Hepatocyte (in vitro differentiated cells): ENCODE data around the gene DES. TPM values are rescaled to one million over a fixed set of nuclear protein-coding genes. Genes with fewer than 3 reads are reported as not detected.
A peak's percentile ranks its signal among the peaks of the same experiment; 100 is the strongest.

ENCODE experiments used
- DNase-seq: peaks from one replicate; pipeline ENCODE4 v3.0.0-alpha.2; 2016; ENCODE audit warnings: low spot score
- H2AFZ ChIP-seq: fragments of 200-600 bp; sonication (generic); 2 replicates; pipeline ENCODE4 v1.6.0; 2016; ENCODE audit warnings: antibody characterized with exemption, mild to moderate bottlenecking
- H3K27ac ChIP-seq: fragments of 200-600 bp; sonication (generic); 2 replicates; pipeline ENCODE4 v1.5.1; 2016; ENCODE audit warnings: mild to moderate bottlenecking
- H3K27me3 ChIP-seq: fragments of 200-600 bp; sonication (generic); 2 replicates; pipeline ENCODE4 v1.6.1; 2016
- H3K36me3 ChIP-seq: fragments of 200-600 bp; sonication (generic); replicated peaks from 2 replicates; pipeline ENCODE4 v1.5.1; 2016; ENCODE audit warnings: low read depth; ENCODE audit not compliant: insufficient read depth
- H3K4me1 ChIP-seq: fragments of 200-600 bp; sonication (generic); 2 replicates; pipeline ENCODE4 v1.5.1; 2016; ENCODE audit warnings: mild to moderate bottlenecking, moderate library complexity; ENCODE audit not compliant: insufficient read depth
- H3K4me2 ChIP-seq: fragments of 200-600 bp; sonication (generic); 2 replicates; pipeline ENCODE4 v1.6.0; 2016
- H3K4me3 ChIP-seq: fragments of 200-600 bp; sonication (generic); 2 replicates; pipeline ENCODE4 v1.5.1; 2016; ENCODE audit warnings: mild to moderate bottlenecking
- H3K79me2 ChIP-seq: fragments of 200-600 bp; sonication (generic); 2 replicates; pipeline ENCODE4 v1.6.0; 2017; ENCODE audit warnings: mild to moderate bottlenecking
- H3K9me2 ChIP-seq: fragments of 200-600 bp; sonication (generic); replicated peaks from 2 replicates; pipeline ENCODE4 v1.6.0; 2017; ENCODE audit warnings: mild to moderate bottlenecking; ENCODE audit not compliant: insufficient read depth
- H3K9me3 ChIP-seq: fragments of 200-600 bp; sonication (generic); 2 replicates; pipeline ENCODE4 v1.5.1; 2016; ENCODE audit warnings: low read depth, mild to moderate bottlenecking
- H4K20me1 ChIP-seq: fragments of 200-600 bp; sonication (generic); 2 replicates; pipeline ENCODE4 v1.6.0; 2016; ENCODE audit warnings: mild to moderate bottlenecking; ENCODE audit not compliant: insufficient read depth, poor library complexity, severe bottlenecking
- EZH2 ChIP-seq: fragments of 200-600 bp; sonication (generic); IDR thresholded peaks from 2 replicates; pipeline ENCODE4 v1.6.1; 2016; ENCODE audit warnings: antibody characterized with exemption, mild to moderate bottlenecking, borderline replicate concordance
- EZH2phosphoT487 ChIP-seq: fragments of 200-600 bp; sonication (generic); IDR thresholded peaks from one replicate; pipeline ENCODE4 v1.6.1; 2018; ENCODE audit warnings: antibody characterized with exemption, mild to moderate bottlenecking, low read depth, moderate library complexity; ENCODE audit not compliant: unreplicated experiment, severe bottlenecking
- WGBS: methylation state at CpG from one replicate; pipeline ENCODE4 v1.1.6; 2016; ENCODE audit warnings: low lambda C conversion rate; ENCODE audit errors: missing lambda C conversion rate; 5-methylcytosine and 5-hydroxymethylcytosine counted together
- polyA plus RNA-seq: library from polyadenylated mRNA; unstranded; fragments of >200 nt; fragmentation: Nextera tagmentation; extraction: Ambion mirVana; gene quantifications from 2 replicates; pipeline ENCODE4 v1.2.1, GENCODE V29; 2016
- total RNA-seq: library from RNA; depleted of rRNA; stranded (reverse); fragments of >200 nt; gene quantifications from 2 replicates; pipeline ENCODE4 v1.2.3, GENCODE V29; 2014
- TF ChIP-seq, protein P1 (sequence below): fragments of 200-600 bp; sonication (generic); IDR thresholded peaks from 2 replicates; pipeline ENCODE4 v1.5.1; 2016; ENCODE audit warnings: antibody characterized with exemption, mild to moderate bottlenecking; ENCODE audit not compliant: poor library complexity

The DES gene
- total and polyA plus RNA-seq, 2 experiments from 2014 or later = 60.9 to 103 TPM

DNA sequence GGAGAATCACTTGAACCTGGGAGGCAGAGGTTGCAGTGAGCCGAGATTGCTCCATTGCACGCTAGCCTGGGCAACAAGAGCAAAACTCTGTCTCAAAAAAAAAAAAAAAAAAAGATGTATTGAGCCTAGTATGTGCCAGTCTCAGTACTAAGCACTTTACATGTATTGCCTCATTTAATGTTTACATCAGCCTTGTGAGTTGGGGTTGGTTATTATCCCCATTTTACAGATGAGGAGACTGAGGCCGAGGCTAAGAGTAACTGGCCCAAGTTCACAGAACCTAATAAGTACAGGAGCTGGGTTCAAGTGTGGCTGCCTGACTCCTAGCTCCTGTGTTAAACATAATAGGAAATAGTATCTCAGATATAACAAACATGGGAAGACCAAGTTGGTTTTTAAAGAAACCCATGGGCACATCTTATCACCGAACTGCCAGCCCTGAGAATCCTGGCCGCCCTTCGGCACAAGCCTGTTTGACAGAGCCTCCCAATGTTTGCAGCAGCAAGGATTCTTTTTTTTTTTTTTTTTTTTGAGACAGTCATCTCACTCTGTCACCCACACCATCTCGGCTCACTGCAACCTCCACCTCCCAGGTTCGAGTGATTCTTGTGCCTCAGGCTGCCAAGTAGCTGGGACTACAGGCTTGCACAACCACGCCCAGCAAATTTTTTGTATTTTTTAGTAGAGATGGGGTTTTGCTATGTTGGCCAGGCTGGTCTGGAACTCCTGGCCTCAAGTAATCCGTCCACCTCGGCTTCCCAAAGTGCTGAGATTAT is 56.3 kb downstream of the DES start:
- no peak overlapping the region for H3K4me2 ChIP-seq
- no peaks in the 10 kb centered on the region for H3K27me3 ChIP-seq
- H2AFZ ChIP-seq = no peak overlapping the region
- H3K4me1 ChIP-seq = peaks cover 5% of the 10 kb centered on the region
- no peak for TF ChIP-seq EZH2phosphoT487
- TF ChIP-seq, protein P1, sequence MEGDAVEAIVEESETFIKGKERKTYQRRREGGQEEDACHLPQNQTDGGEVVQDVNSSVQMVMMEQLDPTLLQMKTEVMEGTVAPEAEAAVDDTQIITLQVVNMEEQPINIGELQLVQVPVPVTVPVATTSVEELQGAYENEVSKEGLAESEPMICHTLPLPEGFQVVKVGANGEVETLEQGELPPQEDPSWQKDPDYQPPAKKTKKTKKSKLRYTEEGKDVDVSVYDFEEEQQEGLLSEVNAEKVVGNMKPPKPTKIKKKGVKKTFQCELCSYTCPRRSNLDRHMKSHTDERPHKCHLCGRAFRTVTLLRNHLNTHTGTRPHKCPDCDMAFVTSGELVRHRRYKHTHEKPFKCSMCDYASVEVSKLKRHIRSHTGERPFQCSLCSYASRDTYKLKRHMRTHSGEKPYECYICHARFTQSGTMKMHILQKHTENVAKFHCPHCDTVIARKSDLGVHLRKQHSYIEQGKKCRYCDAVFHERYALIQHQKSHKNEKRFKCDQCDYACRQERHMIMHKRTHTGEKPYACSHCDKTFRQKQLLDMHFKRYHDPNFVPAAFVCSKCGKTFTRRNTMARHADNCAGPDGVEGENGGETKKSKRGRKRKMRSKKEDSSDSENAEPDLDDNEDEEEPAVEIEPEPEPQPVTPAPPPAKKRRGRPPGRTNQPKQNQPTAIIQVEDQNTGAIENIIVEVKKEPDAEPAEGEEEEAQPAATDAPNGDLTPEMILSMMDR = no peak
- WGBS = 80% methylated on average over 11 of the region's 11 CpGs
- no peak for DNase-seq
- no peak overlapping the region for H3K4me3 ChIP-seq
- H3K79me2 ChIP-seq = no peaks in the 10 kb centered on the region
- H4K20me1 ChIP-seq = no peaks in the 10 kb centered on the region
- no peaks in the 10 kb centered on the region for H3K9me3 ChIP-seq
- no peaks in the 10 kb centered on the region for H3K36me3 ChIP-seq
- H3K27ac ChIP-seq = no peak overlapping the region
- no peaks in the 10 kb centered on the region for H3K9me2 ChIP-seq

DNA sequence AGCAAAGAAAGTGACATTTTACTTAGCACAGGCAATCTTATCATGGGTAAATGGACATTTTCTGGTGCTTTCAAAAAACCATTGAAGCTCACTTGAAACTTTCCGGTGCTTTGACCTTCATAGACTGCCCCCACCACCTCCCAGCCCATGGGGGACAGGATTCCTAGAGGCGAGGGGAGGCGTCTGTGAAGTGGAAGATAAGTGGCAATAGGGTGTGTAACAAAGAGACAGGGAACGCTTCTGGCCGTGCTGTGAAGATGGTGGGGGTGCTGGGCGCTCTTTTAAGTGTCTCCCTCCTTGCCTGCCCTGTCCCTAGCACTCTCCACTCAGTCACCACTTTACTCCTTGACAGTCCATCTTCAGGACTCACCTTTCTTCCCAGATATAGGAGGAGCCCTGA is 57.1 kb downstream of the DES start:
- TF ChIP-seq EZH2phosphoT487 (no peak), EZH2 (no peak)
- TF ChIP-seq, protein P1 = no peak
- no peaks in the 10 kb centered on the region for H3K27me3 ChIP-seq
- H3K4me3 ChIP-seq = no peak overlapping the region
- peaks cover 5% of the 10 kb centered on the region for H3K4me1 ChIP-seq
- 62% methylated on average over 6 of the region's 6 CpGs for WGBS
- no peaks in the 10 kb centered on the region for H3K36me3 ChIP-seq
- H3K9me3 ChIP-seq = no peaks in the 10 kb centered on the region
- no peaks in the 10 kb centered on the region for H3K9me2 ChIP-seq
- no peak overlapping the region for H3K27ac ChIP-seq
- no peaks in the 10 kb centered on the region for H4K20me1 ChIP-seq
- H3K79me2 ChIP-seq = no peaks in the 10 kb centered on the region
- no peak overlapping the region for H3K4me2 ChIP-seq
- no peak overlapping the region for H2AFZ ChIP-seq
- no peak for DNase-seq

DNA sequence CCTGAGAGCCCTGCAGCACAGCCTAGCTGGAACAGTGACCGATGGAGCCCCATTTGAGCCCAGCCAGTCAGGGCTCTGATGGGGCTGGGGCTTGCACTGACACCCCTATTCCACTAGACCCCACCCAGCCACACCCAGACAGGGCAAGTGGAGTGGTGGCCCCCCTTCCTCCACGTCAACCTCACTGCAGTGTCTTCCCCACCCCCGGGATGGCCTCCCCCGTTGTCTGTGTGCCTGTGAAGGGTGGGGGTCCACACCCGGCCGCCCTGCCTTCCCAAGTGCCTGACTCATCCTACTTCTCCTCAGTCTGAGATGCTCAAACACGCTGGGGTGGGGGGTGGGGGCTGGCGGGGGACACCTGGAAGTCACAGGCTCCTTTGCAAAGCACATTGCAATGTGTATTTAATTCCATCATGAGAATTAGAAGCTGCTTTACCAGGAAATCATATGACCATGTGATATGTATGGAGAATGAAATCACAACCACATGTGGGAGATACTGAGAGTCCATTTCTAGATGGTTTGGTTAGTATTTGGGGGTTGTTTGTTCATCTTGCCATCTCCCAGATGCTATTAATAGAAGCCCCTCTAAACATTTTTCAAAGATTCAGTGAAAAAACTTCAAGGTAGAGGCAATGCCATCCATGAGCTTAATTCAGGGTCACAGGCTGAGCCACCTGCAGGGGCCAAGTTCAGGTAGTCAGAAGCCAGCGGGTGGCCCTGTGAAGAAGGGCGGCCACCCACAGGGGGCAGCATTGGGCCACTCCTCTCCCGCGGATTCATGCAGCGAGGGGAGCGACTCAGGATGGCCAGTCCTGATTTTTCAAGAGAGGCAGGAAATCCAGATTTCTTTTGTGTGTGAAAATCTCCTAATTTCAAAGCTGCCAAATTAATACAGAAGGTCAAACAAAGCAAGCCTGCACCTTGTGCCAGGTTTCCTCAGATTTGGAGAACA is 57.8 kb downstream of the DES start:
- Histone ChIP-seq H3K79me2 (no peaks in the 10 kb centered on the region), H3K9me3 (no peaks in the 10 kb centered on the region), H3K9me2 (no peaks in the 10 kb centered on the region), H3K27me3 (no peaks in the 10 kb centered on the region), H2AFZ (no peak overlapping the region), H3K4me3 (no peak overlapping the region), H4K20me1 (no peaks in the 10 kb centered on the region), H3K36me3 (no peaks in the 10 kb centered on the region), H3K4me2 (peak overlapping the region; percentile 41), H3K4me1 (peaks cover 5% of the 10 kb centered on the region), H3K27ac (no peak overlapping the region)
- WGBS = 27% methylated on average over 14 of the region's 14 CpGs
- no peak for TF ChIP-seq EZH2
- TF ChIP-seq, protein P1 = peak; percentile 78
- no peak for TF ChIP-seq EZH2phosphoT487
- DNase-seq = peak; percentile 88

Other genes starting within 250 kb of the DES start
- 1.4 and 1.5 TPM in 2 replicates for gene SLC23A3, start 248.3 kb upstream of the DES start, total RNA-seq
- 0.80 and 1.1 TPM in 2 replicates for gene SLC23A3, start 248.3 kb upstream of the DES start, polyA plus RNA-seq
- 25.8 and 34.0 TPM in 2 replicates for gene CNPPD1, start 241.5 kb upstream of the DES start, total RNA-seq
- 49.4 and 50.8 TPM in 2 replicates for gene CNPPD1, start 241.5 kb upstream of the DES start, polyA plus RNA-seq
- 89.1 and 93.3 TPM in 2 replicates for gene RETREG2, start 240.1 kb upstream of the DES start, total RNA-seq
- 81.0 and 90.7 TPM in 2 replicates for gene RETREG2, start 240.1 kb upstream of the DES start, polyA plus RNA-seq
- 38.7 and 58.1 TPM in 2 replicates for gene ZFAND2B, start 211.6 kb upstream of the DES start, total RNA-seq
- gene ZFAND2B, start 211.6 kb upstream of the DES start, polyA plus RNA-seq = 55.1 and 65.4 TPM in 2 replicates
- gene ABCB6, start 199.4 kb upstream of the DES start, total RNA-seq = 34.7 and 37.7 TPM in 2 replicates
- 53.4 and 59.5 TPM in 2 replicates for gene ABCB6, start 199.4 kb upstream of the DES start, polyA plus RNA-seq
- 34.6 and 35.7 TPM in 2 replicates for gene ATG9A, start 188.7 kb upstream of the DES start, total RNA-seq
- 46.6 and 57.8 TPM in 2 replicates for gene ATG9A, start 188.7 kb upstream of the DES start, polyA plus RNA-seq
- 25.2 and 37.5 TPM in 2 replicates for gene ANKZF1, start 188.6 kb upstream of the DES start, total RNA-seq
- gene ANKZF1, start 188.6 kb upstream of the DES start, polyA plus RNA-seq = 41.6 and 47.1 TPM in 2 replicates
- 5.9 and 9.6 TPM in 2 replicates for gene GLB1L, start 172.9 kb upstream of the DES start, total RNA-seq
- 1.7 and 6.6 TPM in 2 replicates for gene GLB1L, start 172.9 kb upstream of the DES start, polyA plus RNA-seq
- gene STK16, start 172.9 kb upstream of the DES start, total RNA-seq = 35.6 and 38.8 TPM in 2 replicates
- gene STK16, start 172.9 kb upstream of the DES start, polyA plus RNA-seq = 7.7 and 10.1 TPM in 2 replicates
- gene TUBA4B, start 165.1 kb upstream of the DES start, total RNA-seq = 0.13 TPM in 1 of 2 replicates, not detected in the other
- not detected in 2 replicates for gene TUBA4B, start 165.1 kb upstream of the DES start, polyA plus RNA-seq
- 4.7 and 9.6 TPM in 2 replicates for gene TUBA4A, start 164.5 kb upstream of the DES start, total RNA-seq
- 10.5 and 14.3 TPM in 2 replicates for gene TUBA4A, start 164.5 kb upstream of the DES start, polyA plus RNA-seq
- gene DNAJB2, start 139.0 kb upstream of the DES start, total RNA-seq = 47.4 and 50.7 TPM in 2 replicates
- gene DNAJB2, start 139.0 kb upstream of the DES start, polyA plus RNA-seq = 19.4 and 20.1 TPM in 2 replicates
- 3.5 and 4.6 TPM in 2 replicates for gene PTPRN, start 109.0 kb upstream of the DES start, total RNA-seq
- 9.8 and 9.9 TPM in 2 replicates for gene PTPRN, start 109.0 kb upstream of the DES start, polyA plus RNA-seq
- not detected in 2 replicates for gene RESP18, start 85.6 kb upstream of the DES start, total RNA-seq
- gene RESP18, start 85.6 kb upstream of the DES start, polyA plus RNA-seq = not detected in 2 replicates
- 53.5 and 72.0 TPM in 2 replicates for gene DNPEP, start 30.5 kb upstream of the DES start, total RNA-seq
- gene DNPEP, start 30.5 kb upstream of the DES start, polyA plus RNA-seq = 79.0 and 87.7 TPM in 2 replicates
- gene SPEG, start 16.5 kb downstream of the DES start, total RNA-seq = 21.1 and 21.6 TPM in 2 replicates
- gene SPEG, start 16.5 kb downstream of the DES start, polyA plus RNA-seq = 35.8 and 40.0 TPM in 2 replicates
- gene GMPPA, start 80.5 kb downstream of the DES start, total RNA-seq = 51.3 and 76.5 TPM in 2 replicates
- gene GMPPA, start 80.5 kb downstream of the DES start, polyA plus RNA-seq = 67.8 and 75.6 TPM in 2 replicates
- not detected in 2 replicates for gene ASIC4, start 96.1 kb downstream of the DES start, total RNA-seq
- gene ASIC4, start 96.1 kb downstream of the DES start, polyA plus RNA-seq = 0.07 TPM in 1 of 2 replicates, not detected in the other
- 180 and 193 TPM in 2 replicates for gene CHPF, start 125.4 kb downstream of the DES start, total RNA-seq
- gene CHPF, start 125.4 kb downstream of the DES start, polyA plus RNA-seq = 315 and 361 TPM in 2 replicates
- gene TMEM198, start 125.7 kb downstream of the DES start, total RNA-seq = 7.3 and 8.0 TPM in 2 replicates
- gene TMEM198, start 125.7 kb downstream of the DES start, polyA plus RNA-seq = 10.4 and 12.2 TPM in 2 replicates
- 72.4 and 84.6 TPM in 2 replicates for gene OBSL1, start 153.2 kb downstream of the DES start, total RNA-seq
- gene OBSL1, start 153.2 kb downstream of the DES start, polyA plus RNA-seq = 61.0 and 73.7 TPM in 2 replicates
- gene INHA, start 153.9 kb downstream of the DES start, total RNA-seq = 3.3 and 5.6 TPM in 2 replicates
- gene INHA, start 153.9 kb downstream of the DES start, polyA plus RNA-seq = 8.1 and 9.2 TPM in 2 replicates
- 16.7 and 18.0 TPM in 2 replicates for gene STK11IP, start 179.5 kb downstream of the DES start, total RNA-seq
- 17.6 and 23.1 TPM in 2 replicates for gene STK11IP, start 179.5 kb downstream of the DES start, polyA plus RNA-seq
- 1.8 and 3.0 TPM in 2 replicates for gene SLC4A3, start 209.3 kb downstream of the DES start, total RNA-seq
- gene SLC4A3, start 209.3 kb downstream of the DES start, polyA plus RNA-seq = 8.1 and 14.1 TPM in 2 replicates